Activated naive CD8-positive, alpha-beta T cell treated with anti-CD3 and anti-CD28 coated beads, Interleukin-2, amount 50 U/mL, for 24 hours (primary cell): ENCODE results near the gene SORT1.
"Not testable (repeated sequence)": the region's sequence is repeated elsewhere in the genome, so short reads cannot be mapped to it uniquely, and the experiment has no call there.

ENCODE experiments used
- ATAC-seq: fragments of 150-1000 bp; cut with Tn5 transposase; one replicate; pipeline ENCODE4 v1.10.0; 2021
- DNase-seq: peaks from one replicate; pipeline ENCODE4 v3.0.0; 2021
- H3K27ac Mint-ChIP-seq: one replicate; pipeline ENCODE4 v1.8.0; 2021; ENCODE audit warnings: mild to moderate bottlenecking, mixed read lengths
- H3K27me3 Mint-ChIP-seq: one replicate; pipeline ENCODE4 v1.8.0; 2021; ENCODE audit warnings: mixed read lengths
- H3K36me3 Mint-ChIP-seq: one replicate; pipeline ENCODE4 v1.8.0; 2021; ENCODE audit warnings: low read depth, mixed read lengths
- H3K4me1 Mint-ChIP-seq: one replicate; pipeline ENCODE4 v1.8.0; 2021; ENCODE audit warnings: mixed read lengths
- H3K4me3 Mint-ChIP-seq: one replicate; pipeline ENCODE4 v1.8.0; 2021; ENCODE audit warnings: mild to moderate bottlenecking, moderate library complexity, mixed read lengths
- H3K9me3 Mint-ChIP-seq: one replicate; pipeline ENCODE4 v1.8.0; 2021; ENCODE audit warnings: mixed read lengths

SORT1 gene

DNA sequence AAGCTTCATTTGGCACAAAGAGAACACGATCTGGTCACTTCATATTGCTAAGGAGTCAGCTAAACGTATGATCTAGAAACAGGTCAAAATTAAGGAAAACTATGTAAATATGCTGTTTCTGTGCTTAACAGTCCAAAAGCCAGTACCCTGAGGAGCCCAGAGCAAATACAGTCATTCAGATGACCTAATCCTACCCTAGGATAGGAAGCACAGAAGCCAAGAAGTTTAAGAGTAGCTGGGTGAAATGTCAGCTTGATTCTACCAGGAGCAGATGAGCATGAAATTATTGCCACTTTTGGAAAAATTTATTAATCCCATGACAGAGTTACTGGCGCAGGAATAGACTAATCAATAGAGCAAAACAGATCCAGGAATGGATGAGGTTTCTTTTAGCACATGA, 18.3 kb downstream of the SORT1 start:
- Mint-ChIP-seq H3K4me3 (no peak overlapping the region), H3K27me3 (no peaks in the 10 kb centered on the region), H3K36me3 (no peaks in the 10 kb centered on the region), H3K9me3 (no peaks in the 10 kb centered on the region), H3K4me1 (peaks cover 8% of the 10 kb centered on the region), H3K27ac (no peak overlapping the region)
- DNase-seq (no peak), ATAC-seq (no peak)

DNA sequence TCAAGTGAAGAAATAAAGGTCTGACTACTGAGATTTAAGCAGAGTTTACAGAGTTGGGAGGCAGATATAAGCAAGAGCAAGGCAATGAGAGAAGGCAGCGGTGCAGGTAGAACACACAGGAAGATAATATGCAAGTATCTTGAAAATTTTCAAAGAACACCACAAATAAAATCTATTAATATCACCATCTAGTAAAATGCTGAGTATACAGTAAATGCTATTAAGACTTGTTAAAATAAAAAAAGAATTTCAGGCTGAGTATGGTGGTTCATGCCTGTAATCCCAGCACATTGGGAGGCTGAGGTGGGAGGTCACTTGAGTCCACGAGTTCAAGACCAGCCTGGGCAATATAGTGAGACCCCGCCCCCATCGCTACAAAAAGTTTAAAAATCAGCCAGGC, 20.0 kb downstream of the SORT1 start:
- peaks cover 2% of the 10 kb centered on the region for H3K27me3 Mint-ChIP-seq
- no peak overlapping the region for H3K4me3 Mint-ChIP-seq
- H3K9me3 Mint-ChIP-seq = no peaks in the 10 kb centered on the region
- DNase-seq (no peak), ATAC-seq (no peak)
- no peak overlapping the region for H3K27ac Mint-ChIP-seq
- H3K36me3 Mint-ChIP-seq = no peaks in the 10 kb centered on the region
- H3K4me1 Mint-ChIP-seq = peaks cover 5% of the 10 kb centered on the region

DNA sequence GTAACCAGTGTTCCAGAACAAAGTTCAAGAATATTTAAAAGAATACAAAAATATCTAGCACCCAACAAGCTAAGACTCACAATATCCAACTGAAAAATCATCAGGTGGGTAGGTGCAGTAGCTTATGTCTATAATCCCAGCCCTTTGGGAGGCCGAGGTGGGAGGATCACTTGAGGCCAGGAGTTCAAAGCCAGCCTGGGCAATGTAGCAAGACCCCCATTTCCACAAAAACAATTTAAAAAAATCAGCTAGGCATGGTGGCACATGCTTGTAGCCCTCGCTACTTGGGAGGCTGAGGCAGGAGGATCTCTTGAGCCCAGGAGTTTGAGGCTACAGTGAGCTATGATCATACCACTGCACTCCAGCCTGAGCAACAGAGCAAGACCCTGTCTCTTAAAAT, 24.0 kb downstream of the SORT1 start:
- not testable (repeated sequence) for H3K36me3 Mint-ChIP-seq, H3K9me3 Mint-ChIP-seq, ATAC-seq, H3K4me3 Mint-ChIP-seq, H3K27ac Mint-ChIP-seq, DNase-seq
- Mint-ChIP-seq H3K4me1 (peaks cover 27% of the 10 kb centered on the region), H3K27me3 (peaks cover 10% of the 10 kb centered on the region)

GRCh38 chr1:109373126-109373525, 24.6 kb downstream of the SORT1 start:
- DNase-seq (no peak), ATAC-seq (no peak)
- H3K27me3 Mint-ChIP-seq = peaks cover 10% of the 10 kb centered on the region
- no peak overlapping the region for H3K27ac Mint-ChIP-seq
- no peaks in the 10 kb centered on the region for H3K9me3 Mint-ChIP-seq
- H3K4me3 Mint-ChIP-seq = no peak overlapping the region
- H3K4me1 Mint-ChIP-seq = peaks cover 27% of the 10 kb centered on the region
- no peaks in the 10 kb centered on the region for H3K36me3 Mint-ChIP-seq

DNA sequence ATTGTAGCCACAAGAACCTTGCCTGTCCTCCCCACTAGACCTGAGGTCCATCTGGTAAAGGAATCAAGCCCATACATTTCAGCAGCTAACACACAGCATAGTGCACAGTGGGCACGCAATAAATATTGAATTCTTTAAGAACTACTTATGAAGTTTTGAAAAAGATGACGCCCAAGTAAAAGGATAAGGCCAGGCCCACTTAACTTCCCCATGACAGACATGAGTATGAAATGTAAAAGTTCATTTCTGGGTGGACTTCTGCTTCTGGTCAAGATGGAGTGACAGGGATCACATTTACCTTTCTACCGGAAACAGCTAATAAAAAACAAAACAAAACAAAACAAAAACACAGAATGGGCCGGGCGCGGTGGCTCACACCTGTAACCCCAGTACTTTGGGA, 25.4 kb downstream of the SORT1 start:
- H3K27me3 Mint-ChIP-seq = peaks cover 10% of the 10 kb centered on the region
- H3K4me3 Mint-ChIP-seq = no peak overlapping the region
- ATAC-seq (no peak), DNase-seq (no peak)
- H3K27ac Mint-ChIP-seq = no peak overlapping the region
- H3K36me3 Mint-ChIP-seq = no peaks in the 10 kb centered on the region
- no peaks in the 10 kb centered on the region for H3K9me3 Mint-ChIP-seq
- H3K4me1 Mint-ChIP-seq = peaks cover 27% of the 10 kb centered on the region

DNA sequence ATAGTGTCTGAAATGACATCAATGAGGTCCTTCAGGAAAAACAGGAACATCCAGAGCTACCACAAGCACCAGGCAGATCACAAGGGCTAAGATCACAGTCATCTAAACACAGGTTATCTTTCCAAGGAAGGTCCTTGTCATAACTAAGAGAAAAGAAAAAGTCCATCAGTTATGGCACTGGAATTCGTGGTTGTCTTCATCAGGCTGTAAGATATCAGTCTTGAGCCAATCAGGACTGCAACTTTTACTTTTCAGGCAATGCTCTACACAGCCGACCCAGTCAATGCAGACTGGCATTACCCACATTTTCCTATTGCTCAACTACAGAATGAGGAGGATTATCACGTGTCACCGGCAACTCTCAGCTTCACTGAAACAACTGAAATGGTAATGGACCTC, 26.4 kb downstream of the SORT1 start:
- DNase-seq (peak; percentile 10), ATAC-seq (peak; percentile 93)
- peaks cover 10% of the 10 kb centered on the region for H3K27me3 Mint-ChIP-seq
- no peaks in the 10 kb centered on the region for H3K36me3 Mint-ChIP-seq
- H3K27ac Mint-ChIP-seq = peak overlapping the region; percentile 8
- no peaks in the 10 kb centered on the region for H3K9me3 Mint-ChIP-seq
- H3K4me3 Mint-ChIP-seq = peak overlapping the region; percentile 6
- peaks cover 27% of the 10 kb centered on the region for H3K4me1 Mint-ChIP-seq

DNA sequence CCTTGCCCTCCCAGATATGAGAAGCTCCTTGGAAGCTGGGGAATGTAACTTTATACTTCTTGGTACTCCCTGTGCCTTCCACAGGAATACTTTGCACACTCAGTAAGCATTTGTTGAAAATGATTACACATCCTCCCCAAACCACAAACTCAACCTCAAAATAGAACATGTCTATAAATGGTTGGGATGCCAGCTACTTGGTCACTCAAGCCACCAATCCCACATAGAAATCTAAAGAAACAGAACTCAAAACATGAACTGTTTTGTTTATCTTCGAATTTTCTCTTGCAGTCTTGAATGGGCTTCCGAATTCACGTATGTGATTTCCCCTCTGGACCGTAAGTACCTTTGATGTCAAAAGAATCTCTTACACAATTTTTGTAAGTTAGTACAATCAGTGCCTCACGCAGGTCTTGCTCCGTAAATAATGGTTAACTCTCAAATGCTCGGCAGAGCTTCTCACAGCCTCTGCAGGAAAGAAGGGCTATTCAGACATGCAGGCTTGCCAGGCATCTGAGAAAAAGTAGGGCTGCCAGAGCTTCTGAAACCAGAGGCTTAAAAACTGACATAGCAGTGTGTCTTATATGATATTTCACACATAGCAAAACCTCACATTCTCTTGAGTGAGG, 26.9 kb downstream of the SORT1 start:
- DNase-seq (no peak), ATAC-seq (no peak)
- peaks cover 26% of the 10 kb centered on the region for H3K4me1 Mint-ChIP-seq
- H3K27ac Mint-ChIP-seq = peak overlapping the region; percentile 8
- no peak overlapping the region for H3K4me3 Mint-ChIP-seq
- peaks cover 10% of the 10 kb centered on the region for H3K27me3 Mint-ChIP-seq
- H3K9me3 Mint-ChIP-seq = no peaks in the 10 kb centered on the region
- H3K36me3 Mint-ChIP-seq = no peaks in the 10 kb centered on the region

DNA sequence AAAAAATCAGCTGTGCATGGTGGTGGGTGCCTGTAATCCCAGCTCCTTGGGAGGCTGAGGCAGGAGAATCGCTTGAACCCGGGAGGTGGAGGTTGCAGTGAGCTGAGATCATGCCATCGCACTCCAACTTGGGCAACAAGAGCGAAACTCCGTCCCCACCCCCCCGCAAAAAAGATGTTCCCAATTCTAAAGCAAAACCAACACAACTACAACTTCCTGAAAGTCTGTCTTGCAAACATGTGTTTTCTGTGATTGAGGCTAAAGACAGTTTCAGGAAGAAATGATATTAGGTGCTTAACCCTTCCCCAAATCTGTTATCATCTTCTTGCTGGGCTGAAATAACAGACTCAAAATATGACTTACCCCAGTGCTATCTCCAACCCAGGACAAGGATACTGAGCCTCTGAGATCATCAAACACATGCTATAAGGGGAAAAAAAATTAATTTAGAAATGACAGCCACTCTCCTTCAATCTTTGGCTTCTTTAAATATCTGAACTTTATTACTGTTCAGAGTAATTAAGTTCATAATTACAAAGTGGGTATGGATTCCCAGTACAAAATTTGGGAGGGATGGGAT, 28.5 kb downstream of the SORT1 start:
- H3K27ac Mint-ChIP-seq = no peak overlapping the region
- no peak for ATAC-seq
- peaks cover 10% of the 10 kb centered on the region for H3K27me3 Mint-ChIP-seq
- no peaks in the 10 kb centered on the region for H3K36me3 Mint-ChIP-seq
- DNase-seq = no peak
- peaks cover 21% of the 10 kb centered on the region for H3K4me1 Mint-ChIP-seq
- H3K9me3 Mint-ChIP-seq = no peaks in the 10 kb centered on the region
- no peak overlapping the region for H3K4me3 Mint-ChIP-seq

GRCh38 chr1:109368464-109368863, 29.3 kb downstream of the SORT1 start:
- H3K9me3 Mint-ChIP-seq = no peaks in the 10 kb centered on the region
- H3K27me3 Mint-ChIP-seq = peaks cover 8% of the 10 kb centered on the region
- H3K4me3 Mint-ChIP-seq = no peak overlapping the region

DNA sequence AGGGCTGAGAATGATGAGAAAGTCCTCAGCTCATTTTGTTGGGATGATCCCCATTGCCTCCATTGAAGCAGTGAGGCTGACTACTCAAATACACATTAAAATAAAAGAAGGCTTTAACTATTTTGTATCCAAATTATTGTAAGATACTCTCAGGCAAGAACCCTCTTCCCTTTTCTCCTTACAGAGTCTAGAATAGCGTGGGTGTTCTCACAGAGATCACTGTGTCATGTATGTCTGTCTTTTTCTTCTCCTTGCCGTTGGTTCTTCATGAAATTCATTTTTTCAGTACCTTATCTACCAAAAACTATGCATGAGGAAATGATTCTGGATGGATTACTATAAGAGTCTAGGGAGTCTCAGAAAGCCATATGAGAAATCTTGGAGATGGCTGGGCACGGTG, 30.1 kb downstream of the SORT1 start:
- Mint-ChIP-seq H3K9me3 (no peaks in the 10 kb centered on the region), H3K27me3 (peaks cover 8% of the 10 kb centered on the region), H3K36me3 (no peaks in the 10 kb centered on the region), H3K27ac (no peak overlapping the region), H3K4me1 (peaks cover 21% of the 10 kb centered on the region), H3K4me3 (no peak overlapping the region)
- DNase-seq (no peak), ATAC-seq (no peak)

More at GRCh38 chr1:109368464-109368863, 29.3 kb downstream of the SORT1 start:
- no peak overlapping the region for H3K27ac Mint-ChIP-seq
- H3K4me1 Mint-ChIP-seq = peaks cover 21% of the 10 kb centered on the region
- ATAC-seq (no peak), DNase-seq (no peak)
- H3K36me3 Mint-ChIP-seq = no peaks in the 10 kb centered on the region

DNA sequence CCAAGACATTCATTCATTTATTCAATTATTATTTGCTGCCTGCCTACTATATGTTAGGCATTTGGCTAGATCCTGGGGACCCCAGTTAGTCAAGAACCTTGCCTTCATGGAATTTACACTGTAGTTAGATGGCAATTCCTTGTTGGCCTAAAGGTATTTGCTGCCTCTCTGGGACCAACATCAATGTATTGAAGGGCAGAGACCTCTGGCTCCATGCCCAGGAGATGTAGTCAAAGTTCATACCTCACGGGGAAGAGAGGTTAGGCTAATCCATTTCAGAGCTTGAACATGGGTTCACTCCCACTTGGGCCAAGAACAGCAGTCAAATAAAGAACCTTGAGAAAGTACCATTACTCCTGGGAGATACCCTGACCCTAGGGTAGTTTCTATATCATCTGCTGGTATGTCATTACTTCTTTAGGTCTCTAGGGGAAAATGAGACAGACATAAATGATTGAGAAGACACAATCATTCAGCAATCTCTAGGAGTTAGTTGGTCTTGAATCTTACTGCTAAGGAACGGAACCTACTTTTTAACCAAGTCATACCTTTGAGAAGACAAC, 32.0 kb downstream of the SORT1 start:
- Mint-ChIP-seq H3K27me3 (peaks cover 6% of the 10 kb centered on the region), H3K4me1 (peaks cover 4% of the 10 kb centered on the region), H3K9me3 (no peaks in the 10 kb centered on the region), H3K4me3 (no peak overlapping the region), H3K36me3 (no peaks in the 10 kb centered on the region), H3K27ac (no peak overlapping the region)
- DNase-seq (no peak), ATAC-seq (no peak)

- H3K27ac Mint-ChIP-seq = no peak overlapping the region
- no peak for DNase-seq
- no peaks in the 10 kb centered on the region for H3K9me3 Mint-ChIP-seq
- ATAC-seq = no peak
- no peaks in the 10 kb centered on the region for H3K36me3 Mint-ChIP-seq
- no peak overlapping the region for H3K4me3 Mint-ChIP-seq
- H3K4me1 Mint-ChIP-seq = no peaks in the 10 kb centered on the region
- peaks cover 2% of the 10 kb centered on the region for H3K27me3 Mint-ChIP-seq
Measured at GRCh38 chr1:109361649-109362048, 36.1 kb downstream of the SORT1 start.

DNA sequence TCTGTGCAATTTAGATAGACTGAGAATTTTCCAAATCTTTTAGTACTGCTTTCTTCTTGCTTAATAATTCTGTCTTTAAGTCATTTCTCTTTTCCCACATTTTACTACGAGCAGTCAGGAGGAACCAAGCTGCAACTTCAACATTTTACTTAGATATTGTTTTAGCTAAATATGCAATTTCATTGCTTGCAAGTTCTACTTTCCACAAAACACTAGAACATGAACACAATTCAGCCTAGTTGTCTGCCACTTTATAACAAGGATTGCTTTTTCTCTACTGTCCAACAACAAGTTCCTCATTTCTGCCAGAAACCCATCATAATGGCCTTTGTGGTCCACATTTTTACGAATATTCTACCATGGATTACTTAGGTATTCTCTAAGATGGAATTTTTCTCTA, 36.6 kb downstream of the SORT1 start:
- no peaks in the 10 kb centered on the region for H3K9me3 Mint-ChIP-seq

DNA sequence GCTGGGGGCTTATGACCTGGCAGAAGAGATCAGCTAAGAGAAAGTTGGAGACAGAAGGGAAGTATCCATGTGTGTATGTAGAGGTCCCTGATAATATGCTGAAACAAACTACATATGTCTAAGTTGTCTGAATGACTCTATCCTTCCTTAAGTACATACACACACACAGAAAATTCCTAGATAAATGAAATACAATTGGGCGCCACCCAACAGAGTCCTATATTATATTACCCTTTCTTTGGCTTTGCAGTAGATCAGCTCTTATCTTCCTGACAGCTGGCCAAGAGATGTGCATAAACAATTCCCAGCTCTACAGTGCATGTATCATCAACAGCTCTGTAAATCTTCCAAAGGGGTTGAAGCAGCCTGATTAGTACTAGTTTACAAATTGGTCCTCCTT, 40.1 kb downstream of the SORT1 start:
- H3K27ac Mint-ChIP-seq = no peak overlapping the region
- no peak overlapping the region for H3K4me3 Mint-ChIP-seq
- H3K27me3 Mint-ChIP-seq = peaks cover 2% of the 10 kb centered on the region
- no peaks in the 10 kb centered on the region for H3K4me1 Mint-ChIP-seq
- H3K36me3 Mint-ChIP-seq = no peaks in the 10 kb centered on the region
- DNase-seq = no peak
- H3K9me3 Mint-ChIP-seq = no peaks in the 10 kb centered on the region
- no peak for ATAC-seq

More for the DNA sequence above, 36.6 kb downstream of the SORT1 start:
- H3K36me3 Mint-ChIP-seq = no peaks in the 10 kb centered on the region
- no peaks in the 10 kb centered on the region for H3K4me1 Mint-ChIP-seq
- peaks cover 2% of the 10 kb centered on the region for H3K27me3 Mint-ChIP-seq
- no peak for DNase-seq
- H3K4me3 Mint-ChIP-seq = no peak overlapping the region
- H3K27ac Mint-ChIP-seq = no peak overlapping the region
- ATAC-seq = no peak

DNA sequence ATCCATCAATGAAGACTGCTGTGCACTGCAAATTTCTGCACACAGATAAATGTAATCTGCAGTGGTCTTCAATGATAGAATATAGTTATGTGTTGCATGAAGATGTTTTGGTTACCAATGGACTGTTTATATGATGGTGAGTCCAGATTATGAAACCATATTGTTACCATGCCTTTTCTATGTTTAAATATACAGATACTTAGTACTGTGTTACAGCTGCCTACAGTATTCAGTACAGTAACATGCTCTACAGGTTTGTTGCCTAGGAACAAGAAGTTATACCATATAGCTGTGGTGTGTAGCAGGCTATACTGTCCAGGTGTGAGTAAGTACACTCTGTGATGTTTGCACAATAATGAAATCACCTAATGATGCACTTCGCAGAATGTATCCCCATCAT, 40.8 kb downstream of the SORT1 start:
- H3K4me1 Mint-ChIP-seq = no peaks in the 10 kb centered on the region
- DNase-seq (no peak), ATAC-seq (no peak)
- no peaks in the 10 kb centered on the region for H3K9me3 Mint-ChIP-seq
- H3K27ac Mint-ChIP-seq = no peak overlapping the region
- peaks cover 2% of the 10 kb centered on the region for H3K27me3 Mint-ChIP-seq
- no peak overlapping the region for H3K4me3 Mint-ChIP-seq
- no peaks in the 10 kb centered on the region for H3K36me3 Mint-ChIP-seq
